SKM-1 (cell line): Measurements from ENCODE around the gene AUH.
"Not testable (repeated sequence)": the region's sequence is repeated elsewhere in the genome, so short reads cannot be mapped to it uniquely, and the experiment has no call there.

Experiments used
- DNase-seq: peaks from one replicate; lab custom pipeline; 2025; ENCODE audit not compliant: unreplicated experiment; lab: John Stamatoyannopoulos, UW

The AUH gene

DNA sequence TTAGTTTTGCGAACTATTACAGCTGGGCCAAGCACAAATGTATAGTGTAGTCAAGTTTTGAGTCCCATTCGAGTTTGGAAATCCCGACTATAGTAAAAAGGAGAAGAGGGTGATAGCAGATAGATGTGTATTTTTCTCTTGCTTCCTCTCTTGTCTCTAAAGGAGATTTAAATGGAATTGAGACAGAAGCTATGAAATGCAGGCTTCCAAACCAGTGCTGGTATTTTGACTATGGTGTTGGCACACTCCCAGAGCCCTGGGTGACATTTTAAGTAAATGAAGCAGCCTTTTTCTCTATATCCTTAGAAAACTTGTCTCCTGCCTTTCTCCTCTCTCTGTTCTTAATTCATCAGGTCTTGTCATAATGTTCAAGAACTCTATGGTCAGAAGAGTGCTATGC, 17.7 kb upstream of the AUH start:
- no peak for DNase-seq

DNA sequence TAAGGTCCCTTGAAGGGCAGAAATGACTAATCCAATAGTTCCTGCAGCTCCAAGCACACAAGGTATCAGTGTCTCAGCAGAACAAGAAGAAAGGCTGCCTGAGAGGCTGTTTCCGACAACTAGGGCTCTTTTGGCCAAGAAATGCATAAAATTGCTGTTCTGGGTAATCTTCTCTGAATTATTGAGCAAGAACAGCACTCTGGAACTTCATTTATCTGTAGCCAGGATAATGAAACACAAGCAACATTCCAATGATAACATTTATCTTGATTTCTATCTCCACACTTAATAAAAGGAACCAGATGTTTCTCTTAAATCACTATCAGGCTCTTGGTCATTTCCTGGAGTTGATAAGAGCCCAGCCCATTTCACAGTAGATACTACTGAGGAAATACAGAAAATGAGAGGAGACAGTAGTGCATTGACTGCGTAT, 17.0 kb upstream of the AUH start:
- no peak for DNase-seq

DNA sequence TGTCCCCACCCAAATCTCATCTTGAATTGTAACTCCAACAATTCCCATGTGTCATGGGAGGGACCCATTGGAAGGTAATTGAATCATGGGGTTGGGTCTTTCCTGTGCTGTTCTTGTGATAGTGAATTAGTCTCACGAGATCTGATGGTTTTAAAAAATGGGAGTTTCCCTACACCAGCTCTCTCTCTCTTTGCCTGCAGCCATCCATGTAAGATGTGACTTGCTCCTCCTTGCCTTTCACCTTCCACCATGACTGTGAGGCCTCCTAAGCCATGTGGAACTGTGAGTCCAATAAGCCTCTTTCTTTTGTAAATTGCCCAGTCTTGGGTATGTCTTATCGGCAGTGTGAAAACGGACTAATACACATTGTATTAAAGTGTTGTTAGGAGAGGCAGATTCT, 16.3 kb upstream of the AUH start:
- DNase-seq, result not testable (repeated sequence)

DNA sequence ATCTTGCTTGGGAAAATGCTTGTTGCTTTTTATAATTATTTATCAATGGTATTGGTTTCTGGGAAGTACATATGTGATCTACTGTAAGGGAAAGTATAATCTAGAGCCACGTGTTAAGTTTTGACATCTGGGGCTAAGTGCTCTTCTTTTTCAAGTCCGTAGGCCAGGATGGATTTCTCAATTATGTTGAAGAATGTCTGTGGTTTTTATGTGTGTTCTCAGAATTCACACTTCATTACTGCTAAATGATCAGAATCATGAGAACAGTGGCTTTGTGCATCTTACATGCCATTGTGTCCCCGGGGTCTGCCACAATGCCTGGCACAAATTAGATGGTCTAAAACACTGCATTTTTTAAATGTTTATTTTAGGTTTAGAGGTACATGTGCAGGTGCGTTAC, 14.5 kb upstream of the AUH start:
- no peak for DNase-seq

DNA sequence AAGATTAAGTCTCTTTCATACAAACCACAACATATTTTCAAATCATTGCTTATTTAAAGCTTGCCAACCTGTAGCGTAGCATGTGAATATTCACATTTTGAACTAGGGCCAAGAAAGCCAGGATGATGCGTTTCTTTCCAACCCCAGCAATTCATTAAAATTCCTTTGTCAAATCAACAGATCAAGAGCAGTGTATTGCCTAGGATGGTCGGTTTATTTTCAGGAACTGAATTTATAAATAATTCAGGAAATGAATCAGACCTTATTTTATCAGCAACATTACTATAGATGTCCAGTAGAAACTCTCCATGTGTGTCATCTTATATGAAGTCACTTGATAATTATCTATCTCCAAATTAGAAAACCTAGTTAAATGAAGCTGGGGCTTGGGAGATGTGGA, 13.2 kb upstream of the AUH start:
- no peak for DNase-seq

DNA sequence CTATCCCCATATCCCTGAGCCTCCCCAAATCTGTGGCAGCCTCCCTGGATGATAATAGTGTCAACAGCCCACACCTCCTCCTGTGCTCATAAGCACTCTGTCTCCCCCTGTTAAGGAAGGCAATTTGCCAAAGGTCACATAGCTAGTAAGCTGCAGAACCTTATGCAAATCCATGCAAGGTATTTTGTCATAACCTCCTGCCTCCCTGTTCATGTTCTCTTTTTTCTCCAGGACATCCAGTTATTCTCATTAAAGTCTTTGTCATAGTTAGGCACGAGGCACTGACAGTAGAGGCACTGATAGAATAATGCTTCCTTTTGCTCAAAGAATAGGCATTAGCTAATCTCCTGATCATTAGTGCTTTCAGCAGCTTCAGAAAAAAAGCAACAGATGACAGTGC, 10.2 kb upstream of the AUH start:
- no peak for DNase-seq

DNA sequence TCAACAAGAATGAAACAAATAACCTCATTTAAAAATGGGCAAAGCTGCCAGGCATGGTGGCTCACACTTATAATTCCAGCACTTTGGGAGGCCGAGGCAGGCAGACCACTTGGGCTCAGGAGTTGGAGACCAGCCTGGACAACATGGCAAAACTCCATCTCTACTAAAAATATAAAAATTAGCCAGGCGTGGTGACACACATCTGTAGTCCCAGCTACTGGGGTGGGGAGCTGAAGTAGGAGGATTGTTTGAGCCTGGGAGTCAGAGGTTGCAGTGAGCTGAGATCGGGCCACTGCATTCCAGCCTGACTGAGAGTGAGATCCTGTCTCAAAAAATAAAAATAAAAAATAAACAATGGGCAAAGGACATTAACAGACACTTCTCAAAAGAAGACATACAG, 8.3 kb upstream of the AUH start:
- DNase-seq, result not testable (repeated sequence)

DNA sequence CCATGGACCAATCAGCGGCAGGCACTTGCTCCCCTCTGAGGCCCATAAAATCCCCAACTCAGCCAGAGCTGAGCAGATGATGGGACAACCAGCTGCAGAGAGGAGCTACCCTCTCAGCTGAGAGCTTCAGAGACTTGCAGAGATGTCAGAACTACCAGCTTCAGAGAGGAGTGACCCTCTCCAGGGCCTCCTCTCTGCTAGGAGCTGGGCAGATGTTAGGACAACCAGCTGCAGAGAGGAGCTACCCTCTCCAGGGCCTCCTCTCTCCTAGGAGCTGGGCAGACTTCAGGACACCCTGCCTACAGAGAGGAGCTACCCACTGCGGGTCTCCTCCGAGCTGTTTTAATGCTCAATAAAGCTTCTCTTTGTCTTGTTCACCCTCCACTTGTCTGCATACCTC, 3.0 kb upstream of the AUH start:
- DNase-seq, result no peak

DNA sequence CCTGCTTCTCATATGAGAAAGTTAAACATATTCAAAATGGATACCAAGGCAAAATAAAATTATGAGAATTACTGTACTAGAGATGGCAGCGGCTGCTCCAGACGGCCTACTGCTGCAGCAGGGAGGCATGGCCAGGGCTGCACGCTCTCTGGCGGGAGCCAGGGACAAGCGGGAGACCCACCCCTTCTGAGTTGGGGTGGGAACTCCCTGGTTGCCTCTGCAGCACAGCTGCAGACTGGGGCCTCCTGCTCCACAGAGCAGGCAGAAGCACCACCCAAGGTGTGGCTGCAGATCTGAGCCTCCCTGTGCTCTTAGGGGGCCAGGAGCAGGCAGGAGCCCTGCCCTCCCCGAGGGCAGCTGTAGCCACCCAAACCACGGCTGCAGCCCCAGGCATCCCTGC, 2.3 kb upstream of the AUH start:
- no peak for DNase-seq

DNA sequence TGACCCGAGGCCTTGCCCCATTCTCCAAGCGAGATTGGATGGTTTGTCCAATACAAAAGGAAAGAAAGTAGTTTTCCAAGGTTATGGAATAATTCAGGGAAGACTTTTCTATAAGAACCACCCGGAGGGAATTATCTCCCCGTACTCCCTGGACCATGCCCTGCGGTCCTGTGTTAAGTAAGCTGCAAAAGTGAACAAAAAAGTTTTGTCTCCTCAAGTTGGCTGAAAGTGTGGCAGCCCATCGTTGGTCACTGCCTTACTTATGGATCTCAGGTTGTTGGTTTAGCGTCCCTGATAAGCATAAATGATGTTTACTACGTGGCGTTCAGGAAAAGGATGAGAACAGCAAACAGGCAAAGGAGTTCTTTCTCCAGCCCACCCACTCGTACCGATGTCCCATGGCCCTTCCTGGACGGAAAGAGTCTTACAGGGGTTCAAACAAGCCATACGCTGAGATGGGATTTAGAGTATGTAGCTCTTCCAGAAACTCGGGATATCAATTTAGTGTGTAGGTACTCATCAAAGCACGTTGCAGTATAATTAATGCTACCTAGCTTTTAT, 413 bp upstream of the AUH start:
- DNase-seq, result no peak

DNA sequence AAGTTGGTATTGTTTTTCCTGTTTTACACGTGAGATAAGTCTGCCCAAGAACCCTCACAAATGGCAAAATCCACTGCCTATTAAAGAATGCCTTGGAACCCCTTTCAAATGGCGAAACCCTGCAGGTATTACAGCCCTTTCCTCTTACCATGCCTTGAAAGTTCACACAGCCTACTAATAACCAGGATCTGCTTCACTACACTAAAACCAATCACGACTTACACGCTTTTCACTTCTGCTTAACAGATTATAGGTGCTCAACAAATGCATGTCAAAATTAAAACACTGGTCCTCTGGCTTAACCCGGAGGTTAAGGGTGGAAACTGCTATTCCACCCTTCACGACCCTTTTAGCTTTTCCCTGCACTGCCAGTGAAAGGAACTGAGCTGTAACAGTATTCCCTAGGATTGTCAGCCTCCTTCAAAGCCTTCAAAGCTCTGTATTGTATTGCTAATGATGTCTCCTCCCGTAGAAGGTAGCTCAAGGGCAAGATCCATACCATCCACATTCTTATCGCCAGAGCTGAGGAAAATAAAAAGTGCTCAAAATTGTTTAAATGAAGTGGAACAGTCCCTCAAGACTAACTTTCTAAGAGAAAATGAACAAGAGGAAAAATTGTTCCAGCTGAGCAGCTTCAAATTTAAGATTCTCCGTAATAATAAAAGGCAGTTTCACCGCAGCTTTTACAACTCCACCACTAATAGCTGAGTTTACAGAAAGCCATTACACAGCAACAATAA, 997 bp downstream of the AUH start:
- DNase-seq, result no peak

DNA sequence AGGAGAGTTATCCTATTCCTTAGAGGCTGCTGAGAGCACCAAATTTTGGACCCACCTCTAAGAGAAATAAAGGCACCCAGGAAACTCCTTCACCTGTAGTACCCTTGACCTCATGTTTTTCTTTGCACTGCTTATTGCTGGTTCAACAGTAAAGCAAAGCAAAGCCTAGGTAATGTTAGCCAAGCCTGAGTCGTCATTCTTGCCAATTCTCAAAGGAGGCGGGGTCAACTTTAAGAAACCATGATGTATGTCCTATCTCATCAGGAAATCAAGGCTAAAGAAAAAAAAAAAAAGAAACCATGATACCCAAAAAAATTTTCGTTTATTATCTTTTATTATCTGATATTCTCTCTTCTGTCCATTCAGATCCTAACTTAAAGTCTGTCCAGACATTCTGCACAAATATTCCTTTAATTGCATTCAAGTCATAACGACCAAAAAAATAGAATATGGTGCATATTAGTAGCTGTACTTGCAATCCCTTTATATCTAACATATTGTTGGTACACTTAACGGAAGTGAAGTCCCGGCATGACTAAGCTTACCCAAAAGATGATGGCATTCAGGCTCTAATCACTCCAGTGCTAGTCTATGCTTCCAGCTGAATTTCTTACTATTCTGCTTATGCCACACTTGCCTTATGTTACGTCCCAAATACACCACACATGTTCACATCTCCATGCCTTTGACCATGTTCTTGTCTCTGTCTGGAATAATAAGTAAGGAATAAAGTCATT, 1.8 kb downstream of the AUH start:
- DNase-seq, result no peak

DNA sequence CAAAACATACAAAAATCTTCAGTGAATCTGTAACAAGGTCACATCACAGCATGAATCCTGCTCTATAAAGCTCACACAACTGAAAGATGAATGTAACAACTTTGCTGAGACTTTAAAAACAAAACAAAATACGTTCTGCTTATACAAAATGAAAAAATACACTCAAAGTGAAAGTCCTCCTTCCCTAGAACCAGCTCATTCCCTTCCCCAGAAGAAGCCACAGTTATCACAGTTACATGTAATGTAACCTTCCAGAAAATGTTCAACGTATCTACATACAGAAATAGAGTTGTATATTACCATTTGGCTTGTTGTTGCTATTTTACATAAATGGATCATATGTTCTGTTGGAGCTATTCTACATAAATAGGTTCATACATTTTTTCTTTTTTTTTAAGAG, 2.6 kb downstream of the AUH start:
- DNase-seq, result no peak

DNA sequence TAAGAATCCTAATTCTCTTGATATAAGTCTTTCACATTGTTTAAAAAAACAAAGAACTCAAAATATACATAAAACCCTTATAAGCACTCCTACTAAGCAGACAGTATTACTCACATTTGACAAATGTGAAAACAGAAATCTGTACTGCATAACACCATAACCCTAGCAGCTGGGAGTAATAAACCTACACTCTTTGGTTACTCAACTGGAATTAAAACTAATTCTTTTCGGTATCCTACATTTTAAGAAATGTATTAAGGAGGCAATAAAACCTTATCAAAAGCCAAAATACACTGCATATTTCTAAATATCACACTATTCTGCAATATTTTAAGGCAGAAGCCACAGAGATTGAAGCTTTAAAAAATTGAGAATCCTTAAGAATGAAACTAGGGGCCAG, 6.8 kb downstream of the AUH start:
- no peak for DNase-seq

DNA sequence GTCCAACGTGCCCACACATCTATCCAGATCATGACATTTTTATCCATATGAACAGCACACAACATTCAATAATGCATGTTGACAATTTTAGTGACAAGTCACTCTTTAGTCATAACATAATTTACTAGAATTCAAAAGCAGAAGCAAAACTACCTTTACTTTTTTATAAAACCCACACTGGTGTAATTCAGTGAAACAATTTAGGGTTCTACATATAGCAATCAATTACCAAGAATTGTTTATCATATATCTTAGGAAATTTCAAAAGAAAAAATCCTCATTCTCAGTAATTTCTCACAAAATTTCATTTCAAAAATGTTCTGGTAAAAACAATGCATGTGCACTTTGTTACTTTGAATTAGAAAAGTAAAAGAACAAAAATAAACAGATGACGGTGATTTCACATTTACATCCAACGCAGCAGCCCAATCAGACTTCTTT, 12.6 kb downstream of the AUH start:
- DNase-seq, result no peak

DNA sequence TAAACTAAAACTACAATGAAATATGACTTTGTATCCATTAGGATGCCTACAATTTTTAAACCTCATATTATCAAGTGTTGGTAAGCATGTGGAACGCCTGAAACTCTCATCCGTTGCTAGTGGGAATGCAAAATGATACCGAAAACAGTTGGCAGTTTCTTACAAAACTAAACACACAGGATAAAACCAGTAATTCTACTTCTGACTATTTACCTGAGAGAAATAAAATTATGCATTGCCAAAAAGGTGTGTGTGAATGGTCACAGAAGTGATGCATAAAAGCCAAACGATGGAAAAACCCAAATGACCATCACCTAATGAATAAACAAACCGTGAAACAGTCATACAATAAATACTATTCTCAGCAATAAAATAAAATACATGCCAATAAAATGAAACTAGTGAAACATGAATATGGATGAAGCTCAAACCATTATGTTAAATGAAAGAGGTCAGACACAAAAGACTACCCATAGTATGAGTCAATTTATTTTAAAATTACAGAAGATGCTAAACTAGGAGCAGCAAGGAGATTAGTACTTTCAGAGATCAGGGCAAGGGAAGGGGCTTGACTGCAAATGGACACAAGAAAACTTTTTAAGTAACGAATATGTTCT, 13.4 kb downstream of the AUH start:
- DNase-seq, result no peak

DNA sequence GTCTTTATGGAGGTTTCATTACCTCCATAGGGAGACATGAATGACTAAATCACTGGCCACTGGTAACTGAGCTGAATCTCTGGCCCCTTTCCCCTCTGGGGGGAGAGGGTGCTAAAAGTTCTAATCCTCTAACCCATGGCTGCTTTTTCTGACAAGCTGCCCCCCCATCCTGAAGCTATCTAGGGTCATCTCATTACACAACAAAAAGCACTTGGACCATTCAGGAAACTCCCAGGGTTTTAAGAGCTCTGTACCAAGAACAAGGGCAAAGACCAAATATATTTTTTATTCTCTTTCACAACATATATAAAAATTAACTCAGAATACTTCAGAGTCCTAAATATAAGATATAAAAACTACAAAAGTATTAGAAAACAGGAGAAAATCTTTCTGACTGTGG, 14.3 kb downstream of the AUH start:
- no peak for DNase-seq

DNA sequence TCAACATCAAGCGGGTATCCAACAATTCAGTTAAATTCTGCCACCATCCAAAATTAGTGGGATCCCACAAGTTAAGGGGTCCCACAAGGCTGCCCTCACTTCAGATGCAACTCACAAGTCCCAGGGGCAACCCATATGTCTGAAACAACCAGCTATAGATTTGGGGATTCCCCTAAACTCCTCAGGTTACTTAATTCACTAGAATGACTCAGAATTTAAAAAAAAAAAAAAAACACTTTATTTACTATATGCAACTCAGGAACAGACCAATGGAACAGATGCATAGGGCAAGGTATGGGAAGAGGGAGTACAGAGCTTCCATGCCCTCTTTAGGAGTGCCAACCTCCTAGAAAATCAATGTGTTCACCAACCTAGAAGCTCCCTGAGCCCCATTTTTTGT, 15.1 kb downstream of the AUH start:
- DNase-seq, result no peak

DNA sequence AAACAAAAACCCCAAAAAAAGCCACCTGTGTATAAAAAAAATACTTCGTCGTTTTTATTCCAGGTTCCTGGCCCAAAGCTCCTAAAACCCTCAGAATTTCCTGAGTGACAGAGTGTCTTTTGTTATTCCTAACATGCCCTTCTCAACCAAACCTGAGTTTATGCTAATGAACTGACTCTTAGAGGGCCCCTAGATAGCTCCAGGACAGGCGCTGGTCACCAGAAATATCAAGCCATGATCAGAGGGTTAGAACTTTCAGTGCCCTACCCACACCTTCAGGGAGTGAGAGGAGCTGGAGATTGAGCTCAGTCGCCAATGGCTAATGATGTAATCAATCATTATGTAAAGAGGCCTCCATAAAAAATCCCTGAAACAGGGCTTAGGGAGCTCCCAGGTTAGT, 15.7 kb downstream of the AUH start:
- DNase-seq, result no peak

DNA sequence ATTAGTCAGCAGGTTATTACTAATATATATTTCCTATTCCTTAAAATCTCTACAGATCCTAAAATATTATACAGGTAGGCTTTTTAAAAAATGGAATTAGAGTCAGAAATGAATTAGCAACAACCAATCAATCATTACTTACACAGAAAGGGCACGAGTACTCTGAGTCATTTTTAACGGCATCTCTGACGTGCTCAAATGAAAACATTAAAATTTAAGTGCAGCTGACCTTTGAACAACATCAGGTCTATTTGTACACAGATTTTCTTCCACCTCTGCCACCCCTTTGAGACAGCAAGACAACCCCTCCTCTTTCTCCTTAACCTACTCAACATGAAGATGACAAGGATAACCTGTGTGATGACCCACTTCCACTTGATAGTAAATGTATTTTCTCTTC, 19.1 kb downstream of the AUH start:
- no peak for DNase-seq

DNA sequence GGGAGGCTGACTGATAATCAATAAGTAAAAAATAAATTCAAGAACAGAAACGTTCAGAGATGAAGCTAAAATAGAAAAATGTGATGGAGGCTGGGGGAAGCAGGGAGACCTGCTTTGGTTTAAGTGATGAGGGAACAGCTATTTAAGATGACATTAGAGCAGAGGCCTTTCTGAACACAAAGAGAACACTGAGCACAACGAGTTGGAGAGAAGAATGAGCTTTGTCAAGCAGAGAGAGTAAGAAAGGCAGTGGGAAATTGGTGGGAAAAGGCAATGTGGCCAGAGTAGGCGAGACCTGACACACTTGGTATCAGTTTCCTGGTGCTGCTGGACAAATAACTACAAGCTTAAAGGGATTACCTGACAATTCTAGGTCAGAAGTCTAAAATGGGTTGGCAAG, 20.0 kb downstream of the AUH start:
- DNase-seq, result no peak

DNA sequence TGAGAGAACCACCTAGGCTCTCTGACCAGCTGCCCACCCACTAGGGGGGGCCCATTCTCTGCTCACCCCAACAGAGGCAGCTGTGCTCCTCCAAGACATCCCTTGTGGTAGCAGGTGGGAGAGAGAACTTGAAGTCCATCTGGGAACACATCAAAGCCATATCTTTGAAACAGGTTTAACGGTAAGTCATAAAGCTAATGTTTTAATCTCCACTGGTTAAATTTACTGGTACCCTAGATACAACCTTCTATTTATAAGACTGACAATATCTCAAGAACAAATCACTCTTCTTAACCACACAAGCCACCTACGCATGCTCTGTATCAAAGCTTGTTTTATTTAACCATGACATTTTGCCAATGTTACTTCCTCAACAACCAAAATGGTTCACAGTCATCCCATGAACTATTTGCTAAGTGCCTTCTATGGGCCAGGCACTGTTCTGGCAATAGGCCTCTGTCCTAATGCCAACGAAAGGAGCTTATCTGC, 20.4 kb downstream of the AUH start:
- DNase-seq, result no peak
